Measurements from ENCODE around the gene AGMAT. TPM values are rescaled to one million over a fixed set of nuclear protein-coding genes. Genes with fewer than 3 reads are reported as not detected.
A peak's percentile ranks its signal among the peaks of the same experiment; 100 is the strongest.

AGMAT gene
- total and polyA plus RNA-seq, 2 of the 13 experiments (the other 11 are each of a cell fraction or from before 2014, with no cell fraction given): 59.1 to 174 TPM

- TF ChIP-seq, protein P1, sequence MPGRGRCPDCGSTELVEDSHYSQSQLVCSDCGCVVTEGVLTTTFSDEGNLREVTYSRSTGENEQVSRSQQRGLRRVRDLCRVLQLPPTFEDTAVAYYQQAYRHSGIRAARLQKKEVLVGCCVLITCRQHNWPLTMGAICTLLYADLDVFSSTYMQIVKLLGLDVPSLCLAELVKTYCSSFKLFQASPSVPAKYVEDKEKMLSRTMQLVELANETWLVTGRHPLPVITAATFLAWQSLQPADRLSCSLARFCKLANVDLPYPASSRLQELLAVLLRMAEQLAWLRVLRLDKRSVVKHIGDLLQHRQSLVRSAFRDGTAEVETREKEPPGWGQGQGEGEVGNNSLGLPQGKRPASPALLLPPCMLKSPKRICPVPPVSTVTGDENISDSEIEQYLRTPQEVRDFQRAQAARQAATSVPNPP (CRISPR knock-in tag; IDR thresholded peaks at IDR 0.05): peak; percentile 59; the same call in 1 of the 2 replicates
- peak; percentile 54; the same call in 1 of the 2 replicates for TF ChIP-seq DR1 (CRISPR knock-in tag; IDR thresholded peaks at IDR 0.05)
- TF ChIP-seq POLR2A (IDR thresholded peaks at IDR 0.05; ENCODE audit: insufficient read depth in 1 of 2, low read depth in 2 of 2, low read length in 2 of 2): peak; percentile 79 to 91
- TF ChIP-seq, protein P2, sequence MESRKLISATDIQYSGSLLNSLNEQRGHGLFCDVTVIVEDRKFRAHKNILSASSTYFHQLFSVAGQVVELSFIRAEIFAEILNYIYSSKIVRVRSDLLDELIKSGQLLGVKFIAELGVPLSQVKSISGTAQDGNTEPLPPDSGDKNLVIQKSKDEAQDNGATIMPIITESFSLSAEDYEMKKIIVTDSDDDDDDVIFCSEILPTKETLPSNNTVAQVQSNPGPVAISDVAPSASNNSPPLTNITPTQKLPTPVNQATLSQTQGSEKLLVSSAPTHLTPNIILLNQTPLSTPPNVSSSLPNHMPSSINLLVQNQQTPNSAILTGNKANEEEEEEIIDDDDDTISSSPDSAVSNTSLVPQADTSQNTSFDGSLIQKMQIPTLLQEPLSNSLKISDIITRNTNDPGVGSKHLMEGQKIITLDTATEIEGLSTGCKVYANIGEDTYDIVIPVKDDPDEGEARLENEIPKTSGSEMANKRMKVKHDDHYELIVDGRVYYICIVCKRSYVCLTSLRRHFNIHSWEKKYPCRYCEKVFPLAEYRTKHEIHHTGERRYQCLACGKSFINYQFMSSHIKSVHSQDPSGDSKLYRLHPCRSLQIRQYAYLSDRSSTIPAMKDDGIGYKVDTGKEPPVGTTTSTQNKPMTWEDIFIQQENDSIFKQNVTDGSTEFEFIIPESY (CRISPR knock-in tag; IDR thresholded peaks at IDR 0.05): no peak
- TF ChIP-seq DRAP1 (CRISPR knock-in tag; IDR thresholded peaks at IDR 0.05): no peak
- no peak for TF ChIP-seq ISL2 (CRISPR knock-in tag; IDR thresholded peaks at IDR 0.05)
- TF ChIP-seq ZNF354B (CRISPR knock-in tag; IDR thresholded peaks at IDR 0.05): no peak
- TF ChIP-seq ZNF746 (CRISPR knock-in tag; IDR thresholded peaks at IDR 0.05): peak; percentile 57; the same call in 1 of the 2 replicates
- TF ChIP-seq, protein P3, sequence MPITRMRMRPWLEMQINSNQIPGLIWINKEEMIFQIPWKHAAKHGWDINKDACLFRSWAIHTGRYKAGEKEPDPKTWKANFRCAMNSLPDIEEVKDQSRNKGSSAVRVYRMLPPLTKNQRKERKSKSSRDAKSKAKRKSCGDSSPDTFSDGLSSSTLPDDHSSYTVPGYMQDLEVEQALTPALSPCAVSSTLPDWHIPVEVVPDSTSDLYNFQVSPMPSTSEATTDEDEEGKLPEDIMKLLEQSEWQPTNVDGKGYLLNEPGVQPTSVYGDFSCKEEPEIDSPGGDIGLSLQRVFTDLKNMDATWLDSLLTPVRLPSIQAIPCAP (CRISPR knock-in tag; IDR thresholded peaks at IDR 0.05; ENCODE audit: low read depth): no peak
- TF ChIP-seq NONO (IDR thresholded peaks at IDR 0.05): no peak
- no peak for TF ChIP-seq NONO (CRISPR knock-in tag; conservative IDR thresholded peaks at IDR 0.05)
- TF ChIP-seq U2AF1 (optimal IDR thresholded peaks at IDR 0.05; ENCODE audit: low read depth, low read length): no peak
- TF ChIP-seq NRL (CRISPR knock-in tag; IDR thresholded peaks at IDR 0.05; ENCODE audit: borderline replicate concordance): no peak
- peak; percentile 17; the same call in 1 of the 2 replicates for TF ChIP-seq FOXO1 (CRISPR knock-in tag; IDR thresholded peaks at IDR 0.05)
- no peak; the same call in 1 of the 2 replicates for TF ChIP-seq PRMT3 (CRISPR knock-in tag; IDR thresholded peaks at IDR 0.05; ENCODE audit: borderline replicate concordance, low read depth)
- TF ChIP-seq ETV6 (CRISPR knock-in tag; conservative IDR thresholded peaks at IDR 0.05): 0 out of 2 replicates have a peak, but pooled peaks have one; percentile 38
- no peak for TF ChIP-seq ZNF44 (CRISPR knock-in tag; IDR thresholded peaks at IDR 0.05)
- TF ChIP-seq ZNF691 (CRISPR knock-in tag; IDR thresholded peaks at IDR 0.05; ENCODE audit: borderline replicate concordance, low read depth): 0 out of 2 replicates have a peak, but pooled peaks have one; percentile 62
- TF ChIP-seq GATAD1 (CRISPR knock-in tag; IDR thresholded peaks at IDR 0.05): peak; percentile 28; the same call in 1 of the 2 replicates
- TF ChIP-seq SNAPC5 (CRISPR knock-in tag; IDR thresholded peaks at IDR 0.05; ENCODE audit: borderline replicate concordance): peak; percentile 9; the same call in 1 of the 2 replicates
- peak; percentile 34; the same call in 1 of the 2 replicates for TF ChIP-seq ERF (CRISPR knock-in tag; IDR thresholded peaks at IDR 0.05)
- no peak for TF ChIP-seq CTCF (CRISPR knock-in tag; IDR thresholded peaks at IDR 0.05)
Observed at GRCh38 chr1:15617173-15618076, 32.6 kb upstream of the AGMAT start, which contains the start of gene DDI2 (continued).
